ENCODE measurements around the gene LMBR1.
"Not testable (repeated sequence)": the region's sequence is repeated elsewhere in the genome, so short reads cannot be mapped to it uniquely, and the experiment has no call there.

GRCh38 chr7:156936766-156937165 is 43.8 kb upstream of the LMBR1 start:
- TF ChIP-seq POLR2A (IDR thresholded peaks at IDR 0.05; ENCODE audit: low read depth); CTCF (IDR thresholded peaks at IDR 0.05); POLR2AphosphoS5 (IDR thresholded peaks at IDR 0.05): not testable (repeated sequence)
